Panc1 (cell line): ENCODE measurements around the gene TSPY10. TPM values are rescaled to one million over a fixed set of nuclear protein-coding genes. Genes with fewer than 3 reads are reported as not detected.
"Not testable (repeated sequence)": the region's sequence is repeated elsewhere in the genome, so short reads cannot be mapped to it uniquely, and the experiment has no call there.

Experiments
- ATAC-seq: fragments of 200-7000 bp; cut with Tn5 transposase; 2 replicates; pipeline ENCODE4 v1.9.1; 2020; ENCODE audit warnings: mild to moderate bottlenecking, moderate library complexity
- Bru-seq: library from RNA; stranded (reverse); fragments of 400-500 nt; gene quantifications from one replicate; lab custom pipeline; 2021; lab: Mats Ljungman, UMichigan
- BruChase-seq, 2 experiments: library from RNA; stranded (reverse); fragments of 400-500 nt; gene quantifications; one replicate each; lab custom pipeline; 2021; lab: Mats Ljungman, UMichigan
- BruUV-seq: library from RNA; stranded (reverse); fragments of 400-500 nt; replicated peaks from 2 replicates; lab custom pipeline; 2021; lab: Mats Ljungman, UMichigan
- CTCF ChIA-PET: fragments of 300-600 bp; sonication (Branson Sonifier 250); formaldehyde crosslinking; loops from one replicate; lab custom pipeline; 2022; ENCODE audit warnings: antibody characterized with exemption; lab: Charles Lee
- POLR2A ChIA-PET: fragments of 300-600 bp; sonication (Branson Sonifier 250); formaldehyde crosslinking; loops from one replicate; lab custom pipeline; 2022; ENCODE audit warnings: antibody characterized with exemption; lab: Charles Lee
- DNase-seq: peaks from one replicate; pipeline ENCODE4 v3.0.0-alpha.2; 2010; ENCODE audit warnings: low read depth, low spot score
- H3K27ac ChIP-seq: 2 replicates; pipeline ENCODE4 v1.5.1; 2011; ENCODE audit warnings: mild to moderate bottlenecking, low read length, inconsistent platforms
- H3K27me3 ChIP-seq: fragments of 200-500 bp; sonication (Bioruptor generic); 2 replicates; pipeline ENCODE4 v1.6.0; 2014; ENCODE audit warnings: low read length, inconsistent platforms; ENCODE audit not compliant: control insufficient read depth, insufficient read depth
- H3K36me3 ChIP-seq: fragments of 200-500 bp; sonication (Bioruptor generic); 2 replicates; pipeline ENCODE4 v1.5.1; 2014; ENCODE audit warnings: inconsistent platforms, mild to moderate bottlenecking, low read length, moderate library complexity; ENCODE audit not compliant: control insufficient read depth, insufficient read depth
- H3K4me1 ChIP-seq: 2 replicates; pipeline ENCODE4 v1.5.1; 2011; ENCODE audit warnings: inconsistent platforms, mild to moderate bottlenecking, low read length, moderate library complexity; ENCODE audit not compliant: control insufficient read depth, insufficient read depth
- H3K4me3 ChIP-seq, 2 experiments: 2 replicates each; pipeline ENCODE4 v1.5.1; 2011 to 2012; ENCODE audit warnings: low read depth in 2 of 2, low read length in 2 of 2, mild to moderate bottlenecking in 2 of 2, inconsistent platforms in 1 of 2, moderate library complexity in 1 of 2
- H3K9me3 ChIP-seq: fragments of 200-500 bp; sonication (Bioruptor generic); 2 replicates; pipeline ENCODE4 v1.5.1; 2014; ENCODE audit warnings: low read depth, mild to moderate bottlenecking, inconsistent platforms, low read length, moderate library complexity; ENCODE audit not compliant: control insufficient read depth, insufficient read depth
- in situ Hi-C: cut with HindIII; loops from 2 replicates; pipeline ENCODE4 v1.10.0; 2016; ENCODE audit warnings: low sequenced_read_pairs, low pct_unique_long_range_greater_than_20kb
- intact Hi-C: fragments of 100-400 bp; cut with micrococcal nuclease; formaldehyde crosslinking; loops from one replicate; pipeline ENCODE4 v1.10.0; 2022; ENCODE audit not compliant: unreplicated experiment
- long read RNA-seq: library from polyadenylated mRNA; unstranded; transcript quantifications from one replicate; pipeline ENCODE4 v2.0.0, GENCODE V29; 2021; ENCODE audit not compliant: unreplicated experiment
- polyA plus RNA-seq: library from polyadenylated mRNA; unstranded; fragments of >200 nt; gene quantifications from one replicate; pipeline ENCODE4 v1.2.1, GENCODE V29; 2012; ENCODE audit warnings: missing spikeins; ENCODE audit not compliant: insufficient read length
- total RNA-seq: library from RNA; stranded (reverse); gene quantifications from one replicate; pipeline ENCODE4 v1.2.1, GENCODE V29; 2021; ENCODE audit not compliant: unreplicated experiment

Gene TSPY10
- total RNA-seq (not detected), Bru-seq, nascent RNA (not detected), BruChase-seq, experiment 1, labeled RNA remaining after a 2-hour chase (not detected), BruChase-seq, experiment 2, labeled RNA remaining after a 6-hour chase (not detected)
- not detected for polyA plus RNA-seq
- long read RNA-seq: 0 reads

GRCh38 chrY:9527580-9527979 lies at the start of gene TSPY10:
Gene TSPY10, plus strand, starts transcription at chrY:9527880. Its CDS starts 46 bp downstream, at chrY:9527926.
- intact Hi-C loops, POLR2A ChIA-PET, ATAC-seq, in situ Hi-C loops, H3K36me3 ChIP-seq, H3K27ac ChIP-seq, H3K9me3 ChIP-seq, BruUV-seq, H3K4me3 ChIP-seq, CTCF ChIA-PET, H3K4me1 ChIP-seq, DNase-seq, H3K27me3 ChIP-seq: not testable (repeated sequence)

- H3K4me1 ChIP-seq, in situ Hi-C loops, H3K27me3 ChIP-seq, CTCF ChIA-PET, H3K27ac ChIP-seq, intact Hi-C loops, H3K9me3 ChIP-seq, POLR2A ChIA-PET, DNase-seq, ATAC-seq, H3K36me3 ChIP-seq, H3K4me3 ChIP-seq, BruUV-seq: not testable (repeated sequence)
Observed at GRCh38 chrY:9486967-9487366, 40.7 kb upstream of the TSPY10 start, which contains the start of gene TSPY9. Gene TSPY9, plus strand, starts transcription at chrY:9487267. Its CDS starts 46 bp downstream, at chrY:9487313.

DNA sequence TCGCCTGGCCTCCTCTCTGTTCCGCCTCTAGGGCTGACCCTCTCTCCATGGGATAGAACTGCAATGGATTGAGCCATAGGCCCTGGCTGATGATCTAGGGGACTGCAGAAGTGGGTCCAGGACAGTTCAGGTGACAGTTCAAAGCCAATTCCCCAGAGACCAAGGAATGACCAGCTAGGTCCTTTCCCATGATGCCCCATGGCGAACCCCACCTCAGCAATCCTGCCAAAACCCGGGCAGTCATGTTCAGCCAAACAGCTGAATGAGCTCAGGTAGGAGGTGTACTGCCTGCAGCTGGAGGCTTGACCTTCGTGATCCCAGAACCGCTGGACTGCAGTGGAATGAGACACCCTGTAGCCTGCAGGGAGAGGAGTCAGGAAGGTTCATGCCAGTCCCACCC lies 23.3 kb upstream of the TSPY10 start:
- H3K4me3 ChIP-seq, DNase-seq, in situ Hi-C loops, ATAC-seq, H3K4me1 ChIP-seq, H3K27me3 ChIP-seq, intact Hi-C loops, H3K27ac ChIP-seq, H3K9me3 ChIP-seq, H3K36me3 ChIP-seq, POLR2A ChIA-PET, BruUV-seq, CTCF ChIA-PET: not testable (repeated sequence)

GRCh38 chrY:9516287-9516686 lies 11.4 kb upstream of the TSPY10 start:
- BruUV-seq, H3K36me3 ChIP-seq, H3K4me1 ChIP-seq, CTCF ChIA-PET, in situ Hi-C loops, ATAC-seq, H3K27ac ChIP-seq, intact Hi-C loops, DNase-seq, H3K4me3 ChIP-seq, H3K9me3 ChIP-seq, H3K27me3 ChIP-seq, POLR2A ChIA-PET: not testable (repeated sequence)

Other genes starting within 250 kb of the TSPY10 start
- not detected for gene TSPY4, start 190.4 kb upstream of the TSPY10 start, total RNA-seq
- gene TSPY8, start 170.1 kb upstream of the TSPY10 start, total RNA-seq: not detected
- not detected for gene TSPY3, start 129.5 kb upstream of the TSPY10 start, total RNA-seq
- gene TSPY1, start 60.9 kb upstream of the TSPY10 start, total RNA-seq: not detected
- gene TSPY9, start 40.6 kb upstream of the TSPY10 start, total RNA-seq: not detected